MM.1S (cell line): ENCODE results near the gene SERPINF2.

ENCODE experiments used
- DNase-seq: peaks from one replicate; pipeline ENCODE4 v3.0.0-alpha.2; 2015
- H2AFZ ChIP-seq: fragments of 300-600 bp; sonication (generic); 2 replicates; pipeline ENCODE4 v1.6.0; 2016; ENCODE audit warnings: antibody characterized with exemption, low read length
- H3F3A ChIP-seq: fragments of 300-600 bp; sonication (generic); 2 replicates; pipeline ENCODE4 v1.6.1; 2016; ENCODE audit warnings: mild to moderate bottlenecking, antibody characterized with exemption, low read length, moderate library complexity, mixed read lengths; ENCODE audit not compliant: insufficient read depth
- H3K27ac ChIP-seq: fragments of 300-600 bp; sonication (generic); 2 replicates; pipeline ENCODE4 v1.5.1; 2016; ENCODE audit warnings: mild to moderate bottlenecking, low read length
- H3K27me3 ChIP-seq: fragments of 300-600 bp; sonication (generic); replicated peaks from 2 replicates; pipeline ENCODE4 v1.6.0; 2016; ENCODE audit warnings: low read length; ENCODE audit not compliant: insufficient read depth
- H3K36me3 ChIP-seq: fragments of 300-600 bp; sonication (generic); replicated peaks from 2 replicates; pipeline ENCODE4 v1.6.1; 2016; ENCODE audit warnings: mild to moderate bottlenecking, low read length, mixed read lengths; ENCODE audit not compliant: insufficient read depth
- H3K4me1 ChIP-seq: fragments of 300-600 bp; sonication (generic); 2 replicates; pipeline ENCODE4 v1.6.1; 2016; ENCODE audit warnings: low read length, mixed read lengths
- H3K4me2 ChIP-seq: fragments of 300-600 bp; sonication (generic); 2 replicates; pipeline ENCODE4 v1.6.0; 2016; ENCODE audit warnings: low read depth, low read length
- H3K4me3 ChIP-seq: fragments of 300-600 bp; sonication (generic); 2 replicates; pipeline ENCODE4 v1.5.1; 2016; ENCODE audit warnings: low read length, mixed read lengths
- H3K79me2 ChIP-seq: fragments of 300-600 bp; sonication (generic); 2 replicates; pipeline ENCODE4 v1.6.1; 2016; ENCODE audit warnings: mixed run types, low read length, mixed read lengths
- H3K9ac ChIP-seq: fragments of 300-600 bp; sonication (generic); 2 replicates; pipeline ENCODE4 v1.6.1; 2016; ENCODE audit warnings: low read length, mixed read lengths
- H3K9me2 ChIP-seq: fragments of 300-600 bp; sonication (generic); replicated peaks from 2 replicates; pipeline ENCODE4 v1.6.1; 2016; ENCODE audit warnings: mild to moderate bottlenecking, low read length, mixed read lengths; ENCODE audit not compliant: insufficient read depth
- H3K9me3 ChIP-seq: fragments of 300-600 bp; sonication (generic); replicated peaks from 2 replicates; pipeline ENCODE4 v1.6.1; 2016; ENCODE audit warnings: mild to moderate bottlenecking, low read length, mixed read lengths; ENCODE audit not compliant: insufficient read depth
- H4K20me1 ChIP-seq: fragments of 300-600 bp; sonication (generic); 2 replicates; pipeline ENCODE4 v1.6.1; 2016; ENCODE audit warnings: mild to moderate bottlenecking, low read length, moderate library complexity, mixed read lengths; ENCODE audit not compliant: insufficient read depth
- CTCF ChIP-seq: fragments of 300-600 bp; sonication (generic); IDR thresholded peaks from 2 replicates; pipeline ENCODE4 v1.5.1; 2016; ENCODE audit warnings: antibody characterized with exemption, low read length, mixed read lengths
- EZH2 ChIP-seq: fragments of 300-600 bp; sonication (generic); optimal IDR thresholded peaks from 2 replicates; pipeline ENCODE3; 2017; ENCODE audit warnings: low read depth, mild to moderate bottlenecking, antibody characterized with exemption, low read length, mixed read lengths
- EZH2phosphoT487 ChIP-seq: fragments of 300-600 bp; sonication (generic); IDR thresholded peaks from 2 replicates; pipeline ENCODE4 v1.6.1; 2018; ENCODE audit warnings: antibody characterized with exemption, low read length

SERPINF2 gene

GRCh38 chr17:1732241-1732832 is 10.3 kb upstream of the SERPINF2 start:
- TF ChIP-seq EZH2phosphoT487 (no peak), CTCF (no peak), EZH2 (no peak)
- Histone ChIP-seq H3K9ac (no peak overlapping the region), H3F3A (no peaks in the 10 kb centered on the region), H3K27ac (no peak overlapping the region), H3K27me3 (no peaks in the 10 kb centered on the region), H2AFZ (no peak overlapping the region), H3K4me2 (no peak overlapping the region), H3K4me3 (no peak overlapping the region), H3K79me2 (no peaks in the 10 kb centered on the region), H3K4me1 (no peaks in the 10 kb centered on the region), H3K36me3 (no peaks in the 10 kb centered on the region), H4K20me1 (no peaks in the 10 kb centered on the region), H3K9me2 (no peaks in the 10 kb centered on the region), H3K9me3 (no peaks in the 10 kb centered on the region)
- no peak for DNase-seq

- Histone ChIP-seq H3K4me3 (no peak overlapping the region), H3K9ac (no peak overlapping the region), H3F3A (no peaks in the 10 kb centered on the region), H3K4me1 (no peaks in the 10 kb centered on the region), H3K79me2 (no peaks in the 10 kb centered on the region), H3K36me3 (no peaks in the 10 kb centered on the region), H3K27me3 (no peaks in the 10 kb centered on the region), H3K4me2 (no peak overlapping the region), H3K9me2 (no peaks in the 10 kb centered on the region), H3K27ac (no peak overlapping the region), H4K20me1 (no peaks in the 10 kb centered on the region), H3K9me3 (no peaks in the 10 kb centered on the region), H2AFZ (no peak overlapping the region)
- no peak for DNase-seq
- TF ChIP-seq EZH2phosphoT487 (no peak), CTCF (no peak), EZH2 (no peak)
Observed at GRCh38 chr17:1732833-1733321, 9.8 kb upstream of the SERPINF2 start.

- no peak for DNase-seq
- no peaks in the 10 kb centered on the region for H3K79me2 ChIP-seq
- no peaks in the 10 kb centered on the region for H4K20me1 ChIP-seq
- TF ChIP-seq CTCF (no peak), EZH2 (no peak), EZH2phosphoT487 (no peak)
- H3K4me1 ChIP-seq = no peaks in the 10 kb centered on the region
- H3K4me3 ChIP-seq = no peak overlapping the region
- H3K9me3 ChIP-seq = no peaks in the 10 kb centered on the region
- no peaks in the 10 kb centered on the region for H3K27me3 ChIP-seq
- no peak overlapping the region for H2AFZ ChIP-seq
- no peaks in the 10 kb centered on the region for H3K36me3 ChIP-seq
- H3K27ac ChIP-seq = no peak overlapping the region
- H3K9me2 ChIP-seq = no peaks in the 10 kb centered on the region
- H3K9ac ChIP-seq = no peak overlapping the region
- no peaks in the 10 kb centered on the region for H3F3A ChIP-seq
- H3K4me2 ChIP-seq = no peak overlapping the region
Observed at GRCh38 chr17:1733759-1734158, 8.9 kb upstream of the SERPINF2 start.
